Activated naive CD8-positive, alpha-beta T cell (primary cell): ENCODE measurements around the gene SLX4.

ENCODE experiments used
- H3K27ac Mint-ChIP-seq: one replicate; pipeline ENCODE4 v1.8.0; 2021; ENCODE audit warnings: mixed read lengths
- H3K27me3 Mint-ChIP-seq: one replicate; pipeline ENCODE4 v1.8.0; 2021; ENCODE audit warnings: mixed read lengths
- H3K36me3 Mint-ChIP-seq: one replicate; pipeline ENCODE4 v1.8.0; 2021; ENCODE audit warnings: mixed read lengths
- H3K4me1 Mint-ChIP-seq: one replicate; pipeline ENCODE4 v1.8.0; 2021; ENCODE audit warnings: low read depth, mixed read lengths
- H3K4me3 Mint-ChIP-seq: one replicate; pipeline ENCODE4 v1.8.0; 2021; ENCODE audit warnings: mild to moderate bottlenecking, mixed read lengths
- H3K9me3 Mint-ChIP-seq: one replicate; pipeline ENCODE4 v1.8.0; 2021; ENCODE audit warnings: low read depth, mixed read lengths

The SLX4 gene

GRCh38 chr16:3596101-3596861, 15.1 kb downstream of the SLX4 start:
- no peaks in the 10 kb centered on the region for H3K4me1 Mint-ChIP-seq
- no peaks in the 10 kb centered on the region for H3K27me3 Mint-ChIP-seq
- H3K9me3 Mint-ChIP-seq = no peaks in the 10 kb centered on the region
- peaks cover 8% of the 10 kb centered on the region for H3K36me3 Mint-ChIP-seq
- no peak overlapping the region for H3K27ac Mint-ChIP-seq
- no peak overlapping the region for H3K4me3 Mint-ChIP-seq

- no peaks in the 10 kb centered on the region for H3K4me1 Mint-ChIP-seq
- no peaks in the 10 kb centered on the region for H3K9me3 Mint-ChIP-seq
- H3K27me3 Mint-ChIP-seq = no peaks in the 10 kb centered on the region
- H3K36me3 Mint-ChIP-seq = peaks cover 7% of the 10 kb centered on the region
- H3K27ac Mint-ChIP-seq = no peak overlapping the region
- H3K4me3 Mint-ChIP-seq = no peak overlapping the region
These were observed 15.8 kb downstream of the SLX4 start for GRCh38 chr16:3595521-3596021.

GRCh38 chr16:3595110-3595486, 16.3 kb downstream of the SLX4 start:
- Mint-ChIP-seq H3K4me3 (no peak overlapping the region), H3K9me3 (no peaks in the 10 kb centered on the region), H3K27ac (no peak overlapping the region), H3K36me3 (peaks cover 9% of the 10 kb centered on the region), H3K4me1 (no peaks in the 10 kb centered on the region), H3K27me3 (no peaks in the 10 kb centered on the region)

GRCh38 chr16:3594316-3595109, 16.9 kb downstream of the SLX4 start:
- Mint-ChIP-seq H3K4me3 (no peak overlapping the region), H3K27me3 (no peaks in the 10 kb centered on the region), H3K27ac (no peak overlapping the region), H3K4me1 (no peaks in the 10 kb centered on the region), H3K36me3 (peaks cover 7% of the 10 kb centered on the region), H3K9me3 (no peaks in the 10 kb centered on the region)

GRCh38 chr16:3592559-3592958, 18.8 kb downstream of the SLX4 start:
- Mint-ChIP-seq H3K4me3 (no peak overlapping the region), H3K27me3 (no peaks in the 10 kb centered on the region), H3K27ac (no peak overlapping the region), H3K4me1 (no peaks in the 10 kb centered on the region), H3K9me3 (no peaks in the 10 kb centered on the region), H3K36me3 (peaks cover 7% of the 10 kb centered on the region)

- H3K27ac Mint-ChIP-seq = no peak overlapping the region
- H3K27me3 Mint-ChIP-seq = no peaks in the 10 kb centered on the region
- H3K4me1 Mint-ChIP-seq = no peaks in the 10 kb centered on the region
- H3K4me3 Mint-ChIP-seq = no peak overlapping the region
- peaks cover 7% of the 10 kb centered on the region for H3K36me3 Mint-ChIP-seq
- H3K9me3 Mint-ChIP-seq = no peaks in the 10 kb centered on the region
These were observed 19.4 kb downstream of the SLX4 start for GRCh38 chr16:3591991-3592390.

GRCh38 chr16:3591436-3591803, 20.0 kb downstream of the SLX4 start:
- Mint-ChIP-seq H3K4me1 (no peaks in the 10 kb centered on the region), H3K27me3 (no peaks in the 10 kb centered on the region), H3K9me3 (no peaks in the 10 kb centered on the region), H3K27ac (no peak overlapping the region), H3K36me3 (peaks cover 7% of the 10 kb centered on the region), H3K4me3 (no peak overlapping the region)

GRCh38 chr16:3590736-3591435, 20.5 kb downstream of the SLX4 start:
- Mint-ChIP-seq H3K9me3 (no peaks in the 10 kb centered on the region), H3K27ac (no peak overlapping the region), H3K4me1 (no peaks in the 10 kb centered on the region), H3K27me3 (no peaks in the 10 kb centered on the region), H3K4me3 (no peak overlapping the region), H3K36me3 (peaks cover 7% of the 10 kb centered on the region)

- H3K27ac Mint-ChIP-seq = no peak overlapping the region
- H3K27me3 Mint-ChIP-seq = no peaks in the 10 kb centered on the region
- H3K9me3 Mint-ChIP-seq = no peaks in the 10 kb centered on the region
- H3K36me3 Mint-ChIP-seq = peaks cover 7% of the 10 kb centered on the region
- H3K4me3 Mint-ChIP-seq = no peak overlapping the region
- no peaks in the 10 kb centered on the region for H3K4me1 Mint-ChIP-seq
These were observed 21.3 kb downstream of the SLX4 start for GRCh38 chr16:3589991-3590701.

GRCh38 chr16:3589441-3589921, 21.9 kb downstream of the SLX4 start:
- no peak overlapping the region for H3K27ac Mint-ChIP-seq
- H3K36me3 Mint-ChIP-seq = peaks cover 7% of the 10 kb centered on the region
- no peak overlapping the region for H3K4me3 Mint-ChIP-seq
- no peaks in the 10 kb centered on the region for H3K9me3 Mint-ChIP-seq
- no peaks in the 10 kb centered on the region for H3K4me1 Mint-ChIP-seq
- H3K27me3 Mint-ChIP-seq = no peaks in the 10 kb centered on the region

- H3K4me3 Mint-ChIP-seq = no peak overlapping the region
- peaks cover 7% of the 10 kb centered on the region for H3K36me3 Mint-ChIP-seq
- H3K9me3 Mint-ChIP-seq = no peaks in the 10 kb centered on the region
- H3K27ac Mint-ChIP-seq = no peak overlapping the region
- H3K27me3 Mint-ChIP-seq = no peaks in the 10 kb centered on the region
- H3K4me1 Mint-ChIP-seq = no peaks in the 10 kb centered on the region
These were observed 22.4 kb downstream of the SLX4 start for GRCh38 chr16:3589001-3589400.

GRCh38 chr16:3587547-3588110, 23.8 kb downstream of the SLX4 start:
- no peak overlapping the region for H3K4me3 Mint-ChIP-seq
- no peaks in the 10 kb centered on the region for H3K4me1 Mint-ChIP-seq
- H3K27ac Mint-ChIP-seq = no peak overlapping the region
- H3K36me3 Mint-ChIP-seq = peaks cover 7% of the 10 kb centered on the region
- H3K27me3 Mint-ChIP-seq = no peaks in the 10 kb centered on the region
- no peaks in the 10 kb centered on the region for H3K9me3 Mint-ChIP-seq

- Mint-ChIP-seq H3K36me3 (no peaks in the 10 kb centered on the region), H3K4me3 (no peak overlapping the region), H3K27ac (no peak overlapping the region), H3K27me3 (no peaks in the 10 kb centered on the region), H3K4me1 (peaks cover 12% of the 10 kb centered on the region), H3K9me3 (no peaks in the 10 kb centered on the region)
These were observed 27.0 kb downstream of the SLX4 start for GRCh38 chr16:3584412-3584811.

- Mint-ChIP-seq H3K27ac (no peak overlapping the region), H3K9me3 (no peaks in the 10 kb centered on the region), H3K27me3 (no peaks in the 10 kb centered on the region), H3K36me3 (no peaks in the 10 kb centered on the region), H3K4me3 (no peak overlapping the region), H3K4me1 (peaks cover 19% of the 10 kb centered on the region)
These were observed 27.9 kb downstream of the SLX4 start for GRCh38 chr16:3583303-3584038.
